ENCODE data around the gene ZNF560.

The ZNF560 gene

DNA sequence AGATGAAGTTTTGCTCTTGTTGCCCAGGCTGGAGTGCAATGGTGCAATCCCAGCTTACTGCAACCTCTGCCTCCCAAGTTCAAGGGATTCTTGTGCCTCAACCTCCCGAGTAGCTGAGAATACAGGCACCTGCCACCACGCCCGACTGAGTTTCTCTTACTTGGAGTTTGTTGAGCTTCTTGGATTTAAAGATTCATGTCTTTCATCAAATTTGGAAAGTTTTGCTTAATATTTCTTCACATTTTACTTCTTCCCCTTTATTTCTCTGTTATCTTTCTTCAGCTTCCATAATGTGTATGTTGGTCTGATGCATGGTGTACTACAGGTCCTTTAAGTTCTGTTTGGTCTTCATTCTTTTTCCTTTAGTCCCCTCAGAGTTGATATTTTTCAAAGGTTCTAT, 8.9 kb upstream of the ZNF560 start:
- H2BK5ac ChIP-seq (ENCODE audit: low read length), result no peak overlapping the region
- no peak overlapping the region for H3K4me3 ChIP-seq (ENCODE audit: low read length)
- no peaks in the 10 kb centered on the region for H3K79me1 ChIP-seq (ENCODE audit: low read length)
- no peak overlapping the region for H2AK5ac ChIP-seq (ENCODE audit: low read length)
- no peak overlapping the region for H3K56ac ChIP-seq (ENCODE audit: low read length)
- H3K23ac ChIP-seq (ENCODE audit: low read length), result no peak overlapping the region
- no CpG with 5 or more reads among the region's 3 CpGs for WGBS (ENCODE audit: extremely low coverage, insufficient coverage, low lambda C conversion rate)
- DNase-seq, result no peak
- H4K5ac ChIP-seq (ENCODE audit: low read length), result no peak overlapping the region
- H3K27me3 ChIP-seq (ENCODE audit: insufficient read depth, low read length, poor library complexity), result no peaks in the 10 kb centered on the region
- H3K9ac ChIP-seq (ENCODE audit: low read length), result no peak overlapping the region
- no peak overlapping the region for H4K8ac ChIP-seq (ENCODE audit: low read depth, low read length)
- no peaks in the 10 kb centered on the region for H3K4me1 ChIP-seq (ENCODE audit: control insufficient read depth, low read depth, low read length)
- no peak overlapping the region for H3K27ac ChIP-seq (ENCODE audit: low read depth, low read length)
- H3K4ac ChIP-seq (ENCODE audit: low read depth, low read length), result no peak overlapping the region
- H2BK120ac ChIP-seq (ENCODE audit: low read depth, low read length), result no peak overlapping the region
- no peak overlapping the region for H2BK15ac ChIP-seq (replicated peaks; ENCODE audit: low read depth)
- no peaks in the 10 kb centered on the region for H3K79me2 ChIP-seq (ENCODE audit: control insufficient read depth, insufficient read depth, low read length)
- H3K18ac ChIP-seq (ENCODE audit: low read length), result no peak overlapping the region
- H3K4me2 ChIP-seq (ENCODE audit: low read length), result no peak overlapping the region
- no peaks in the 10 kb centered on the region for H3K36me3 ChIP-seq (ENCODE audit: control insufficient read depth, insufficient read depth, low read length)

DNA sequence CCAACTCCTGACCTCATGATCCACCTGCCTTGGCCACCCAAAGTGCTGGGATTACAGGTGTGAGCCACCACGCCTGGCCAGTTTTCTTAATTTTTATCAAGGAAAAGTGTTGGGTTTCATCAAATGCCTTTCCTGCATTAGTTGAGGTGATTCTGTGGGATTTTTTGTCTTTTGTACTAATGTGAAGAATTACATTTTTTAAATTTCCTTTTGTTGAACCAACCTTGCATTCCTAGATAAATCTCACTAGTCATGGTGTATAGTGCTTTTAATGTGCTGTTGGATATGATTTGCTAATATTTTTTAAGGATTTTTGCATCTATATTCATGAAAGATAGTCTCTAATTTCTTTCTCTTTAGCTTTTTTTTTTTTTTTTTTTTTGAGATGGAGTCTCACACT, 2.4 kb upstream of the ZNF560 start:
- Histone ChIP-seq H2BK15ac (replicated peaks; ENCODE audit: low read depth) (no peak overlapping the region), H3K27me3 (ENCODE audit: insufficient read depth, low read length, poor library complexity) (no peaks in the 10 kb centered on the region), H3K4me2 (ENCODE audit: low read length) (no peak overlapping the region), H3K4me3 (ENCODE audit: low read length) (no peak overlapping the region), H3K9ac (ENCODE audit: low read length) (no peak overlapping the region), H3K79me1 (ENCODE audit: low read length) (no peaks in the 10 kb centered on the region), H4K8ac (ENCODE audit: low read depth, low read length) (no peak overlapping the region), H3K79me2 (ENCODE audit: control insufficient read depth, insufficient read depth, low read length) (no peaks in the 10 kb centered on the region), H3K56ac (ENCODE audit: low read length) (no peak overlapping the region), H3K4ac (ENCODE audit: low read depth, low read length) (no peak overlapping the region), H3K18ac (ENCODE audit: low read length) (no peak overlapping the region), H3K4me1 (ENCODE audit: control insufficient read depth, low read depth, low read length) (no peaks in the 10 kb centered on the region), H2BK5ac (ENCODE audit: low read length) (no peak overlapping the region), H2AK5ac (ENCODE audit: low read length) (no peak overlapping the region), H2BK120ac (ENCODE audit: low read depth, low read length) (no peak overlapping the region), H4K5ac (ENCODE audit: low read length) (no peak overlapping the region), H3K27ac (ENCODE audit: low read depth, low read length) (no peak overlapping the region), H3K23ac (ENCODE audit: low read length) (no peak overlapping the region), H3K36me3 (ENCODE audit: control insufficient read depth, insufficient read depth, low read length) (no peaks in the 10 kb centered on the region)
- WGBS (ENCODE audit: extremely low coverage, insufficient coverage, low lambda C conversion rate), result no CpG with 5 or more reads among the region's 1 CpG
- no peak for DNase-seq

DNA sequence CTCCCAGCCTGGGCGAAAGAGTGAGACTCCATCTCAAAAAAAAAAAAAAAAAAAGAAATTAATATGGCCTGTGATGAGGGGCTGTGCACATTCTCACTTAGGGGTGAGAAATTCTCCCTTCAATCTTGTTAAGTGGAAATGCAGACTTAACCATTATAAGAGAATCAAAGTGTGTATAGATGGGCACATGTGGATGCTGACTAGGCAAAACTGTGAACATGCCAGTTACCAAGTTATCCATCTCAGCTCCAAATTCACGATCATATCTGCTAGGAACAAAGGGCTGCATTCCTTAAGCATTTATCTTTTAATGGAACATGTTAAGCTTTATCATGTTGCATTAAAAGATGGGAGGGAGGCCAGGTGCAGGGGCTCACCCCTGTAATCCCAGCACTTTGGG, 4.3 kb downstream of the ZNF560 start:
- H3K4me1 ChIP-seq (ENCODE audit: control insufficient read depth, low read depth, low read length), result no peaks in the 10 kb centered on the region
- H3K36me3 ChIP-seq (ENCODE audit: control insufficient read depth, insufficient read depth, low read length), result no peaks in the 10 kb centered on the region
- H4K5ac ChIP-seq (ENCODE audit: low read length), result no peak overlapping the region
- H2AK5ac ChIP-seq (ENCODE audit: low read length), result no peak overlapping the region
- no peak overlapping the region for H3K4me3 ChIP-seq (ENCODE audit: low read length)
- no CpG with 5 or more reads among the region's 2 CpGs for WGBS (ENCODE audit: extremely low coverage, insufficient coverage, low lambda C conversion rate)
- no peak overlapping the region for H3K23ac ChIP-seq (ENCODE audit: low read length)
- H3K4ac ChIP-seq (ENCODE audit: low read depth, low read length), result no peak overlapping the region
- H3K56ac ChIP-seq (ENCODE audit: low read length), result no peak overlapping the region
- no peak overlapping the region for H2BK15ac ChIP-seq (replicated peaks; ENCODE audit: low read depth)
- no peak overlapping the region for H2BK5ac ChIP-seq (ENCODE audit: low read length)
- H3K27me3 ChIP-seq (ENCODE audit: insufficient read depth, low read length, poor library complexity), result no peaks in the 10 kb centered on the region
- H4K8ac ChIP-seq (ENCODE audit: low read depth, low read length), result no peak overlapping the region
- no peak overlapping the region for H3K18ac ChIP-seq (ENCODE audit: low read length)
- no peak overlapping the region for H3K9ac ChIP-seq (ENCODE audit: low read length)
- no peak overlapping the region for H3K4me2 ChIP-seq (ENCODE audit: low read length)
- no peak overlapping the region for H3K27ac ChIP-seq (ENCODE audit: low read depth, low read length)
- H3K79me1 ChIP-seq (ENCODE audit: low read length), result no peaks in the 10 kb centered on the region
- H2BK120ac ChIP-seq (ENCODE audit: low read depth, low read length), result no peak overlapping the region
- H3K79me2 ChIP-seq (ENCODE audit: control insufficient read depth, insufficient read depth, low read length), result no peaks in the 10 kb centered on the region
- no peak for DNase-seq

DNA sequence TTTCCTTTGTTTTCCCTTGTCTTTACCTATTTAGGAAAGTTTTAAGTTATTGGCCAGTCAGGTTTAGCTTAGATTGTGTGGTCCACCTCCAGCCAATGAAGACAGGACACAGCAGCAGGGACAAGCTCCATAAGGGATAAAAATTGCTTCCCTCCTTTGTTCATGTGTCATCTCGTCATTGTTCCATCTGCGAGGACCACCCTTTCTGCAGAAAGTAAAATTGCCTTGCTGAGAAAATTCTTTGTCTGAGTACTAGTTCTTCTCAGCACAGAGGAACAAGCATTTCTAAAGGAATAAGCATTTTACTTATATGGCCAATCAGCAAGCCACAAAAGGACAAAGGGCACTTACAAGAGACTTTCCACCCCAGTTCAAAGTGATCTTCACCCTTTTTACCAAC, 11.4 kb downstream of the ZNF560 start:
- Histone ChIP-seq H3K36me3 (ENCODE audit: control insufficient read depth, insufficient read depth, low read length) (no peaks in the 10 kb centered on the region), H3K79me2 (ENCODE audit: control insufficient read depth, insufficient read depth, low read length) (no peaks in the 10 kb centered on the region), H3K18ac (ENCODE audit: low read length) (no peak overlapping the region), H3K27me3 (ENCODE audit: insufficient read depth, low read length, poor library complexity) (no peaks in the 10 kb centered on the region), H3K9ac (ENCODE audit: low read length) (no peak overlapping the region), H3K4me3 (ENCODE audit: low read length) (no peak overlapping the region), H2BK5ac (ENCODE audit: low read length) (no peak overlapping the region), H3K56ac (ENCODE audit: low read length) (no peak overlapping the region), H4K5ac (ENCODE audit: low read length) (no peak overlapping the region), H3K27ac (ENCODE audit: low read depth, low read length) (no peak overlapping the region), H3K4me2 (ENCODE audit: low read length) (no peak overlapping the region), H2AK5ac (ENCODE audit: low read length) (no peak overlapping the region), H3K4me1 (ENCODE audit: control insufficient read depth, low read depth, low read length) (no peaks in the 10 kb centered on the region), H2BK120ac (ENCODE audit: low read depth, low read length) (no peak overlapping the region), H3K79me1 (ENCODE audit: low read length) (no peaks in the 10 kb centered on the region), H4K8ac (ENCODE audit: low read depth, low read length) (no peak overlapping the region), H2BK15ac (replicated peaks; ENCODE audit: low read depth) (no peak overlapping the region), H3K23ac (ENCODE audit: low read length) (no peak overlapping the region), H3K4ac (ENCODE audit: low read depth, low read length) (no peak overlapping the region)
- no peak for DNase-seq
- WGBS (ENCODE audit: extremely low coverage, insufficient coverage, low lambda C conversion rate), result no CpG with 5 or more reads among the region's 2 CpGs

DNA sequence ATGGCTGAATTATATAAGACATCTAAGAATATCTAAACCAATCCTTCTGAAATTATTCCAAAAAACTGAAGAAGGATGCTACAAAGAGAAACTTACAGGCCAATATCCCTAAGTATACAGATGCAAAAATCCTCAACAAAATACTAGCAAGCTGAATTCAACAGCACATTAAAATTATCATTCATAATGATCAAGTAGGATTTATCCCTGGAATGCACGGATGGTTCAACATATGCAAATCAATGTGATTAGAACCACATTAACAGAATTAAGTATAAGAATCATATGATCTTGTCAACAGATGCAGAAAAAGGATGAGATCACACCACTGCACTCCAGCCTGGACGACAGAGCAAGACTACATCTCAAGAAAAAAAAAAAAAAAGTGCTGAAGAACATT, 13.3 kb downstream of the ZNF560 start:
- Histone ChIP-seq H4K8ac (ENCODE audit: low read depth, low read length) (no peak overlapping the region), H3K18ac (ENCODE audit: low read length) (no peak overlapping the region), H3K4ac (ENCODE audit: low read depth, low read length) (no peak overlapping the region), H3K56ac (ENCODE audit: low read length) (no peak overlapping the region), H3K27me3 (ENCODE audit: insufficient read depth, low read length, poor library complexity) (no peaks in the 10 kb centered on the region), H3K4me1 (ENCODE audit: control insufficient read depth, low read depth, low read length) (no peaks in the 10 kb centered on the region), H4K5ac (ENCODE audit: low read length) (no peak overlapping the region), H2BK120ac (ENCODE audit: low read depth, low read length) (no peak overlapping the region), H2BK5ac (ENCODE audit: low read length) (no peak overlapping the region), H3K27ac (ENCODE audit: low read depth, low read length) (no peak overlapping the region), H3K36me3 (ENCODE audit: control insufficient read depth, insufficient read depth, low read length) (no peaks in the 10 kb centered on the region), H3K4me3 (ENCODE audit: low read length) (no peak overlapping the region), H3K4me2 (ENCODE audit: low read length) (no peak overlapping the region), H3K9ac (ENCODE audit: low read length) (no peak overlapping the region), H3K79me1 (ENCODE audit: low read length) (no peaks in the 10 kb centered on the region), H3K23ac (ENCODE audit: low read length) (no peak overlapping the region), H3K79me2 (ENCODE audit: control insufficient read depth, insufficient read depth, low read length) (no peaks in the 10 kb centered on the region), H2BK15ac (replicated peaks; ENCODE audit: low read depth) (no peak overlapping the region), H2AK5ac (ENCODE audit: low read length) (no peak overlapping the region)
- no peak for DNase-seq
- no CpG with 5 or more reads among the region's 2 CpGs for WGBS (ENCODE audit: extremely low coverage, insufficient coverage, low lambda C conversion rate)

DNA sequence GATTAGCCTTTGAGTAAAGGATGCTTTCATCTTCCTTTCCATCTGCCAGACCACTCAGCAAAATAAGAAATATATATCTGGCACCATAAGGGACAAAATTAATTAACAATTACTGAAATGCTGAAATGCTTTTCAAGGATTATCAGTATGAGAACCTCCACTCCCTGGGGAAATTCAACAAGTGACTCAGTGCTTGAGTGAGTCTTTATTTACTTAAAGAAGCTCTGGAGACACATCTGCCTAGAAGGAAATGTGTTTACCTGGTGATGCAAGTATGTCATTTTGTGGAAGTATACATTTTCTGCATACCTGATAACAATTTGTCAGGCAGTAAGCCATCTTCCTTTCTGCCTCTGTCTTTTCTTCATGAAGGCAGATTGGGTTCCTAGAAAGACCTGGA, 23.4 kb downstream of the ZNF560 start:
- no peak for DNase-seq
- no peak overlapping the region for H2BK120ac ChIP-seq (ENCODE audit: low read depth, low read length)
- H3K36me3 ChIP-seq (ENCODE audit: control insufficient read depth, insufficient read depth, low read length), result no peaks in the 10 kb centered on the region
- H3K4me3 ChIP-seq (ENCODE audit: low read length), result no peak overlapping the region
- no peak overlapping the region for H3K9ac ChIP-seq (ENCODE audit: low read length)
- no peaks in the 10 kb centered on the region for H3K79me1 ChIP-seq (ENCODE audit: low read length)
- H3K4ac ChIP-seq (ENCODE audit: low read depth, low read length), result no peak overlapping the region
- H2BK15ac ChIP-seq (replicated peaks; ENCODE audit: low read depth), result no peak overlapping the region
- no peak overlapping the region for H3K23ac ChIP-seq (ENCODE audit: low read length)
- H3K18ac ChIP-seq (ENCODE audit: low read length), result no peak overlapping the region
- H3K4me2 ChIP-seq (ENCODE audit: low read length), result no peak overlapping the region
- H3K27me3 ChIP-seq (ENCODE audit: insufficient read depth, low read length, poor library complexity), result no peaks in the 10 kb centered on the region
- H3K4me1 ChIP-seq (ENCODE audit: control insufficient read depth, low read depth, low read length), result no peaks in the 10 kb centered on the region
- H2BK5ac ChIP-seq (ENCODE audit: low read length), result no peak overlapping the region
- no peak overlapping the region for H4K5ac ChIP-seq (ENCODE audit: low read length)
- H3K27ac ChIP-seq (ENCODE audit: low read depth, low read length), result no peak overlapping the region
- no peak overlapping the region for H2AK5ac ChIP-seq (ENCODE audit: low read length)
- no peak overlapping the region for H4K8ac ChIP-seq (ENCODE audit: low read depth, low read length)
- H3K79me2 ChIP-seq (ENCODE audit: control insufficient read depth, insufficient read depth, low read length), result no peaks in the 10 kb centered on the region
- H3K56ac ChIP-seq (ENCODE audit: low read length), result no peak overlapping the region

Measured in mesendoderm (in vitro differentiated cells).